ENCODE data around the gene MSS51.
"Not testable (repeated sequence)": the region's sequence is repeated elsewhere in the genome, so short reads cannot be mapped to it uniquely, and the experiment has no call there.

Gene MSS51

DNA sequence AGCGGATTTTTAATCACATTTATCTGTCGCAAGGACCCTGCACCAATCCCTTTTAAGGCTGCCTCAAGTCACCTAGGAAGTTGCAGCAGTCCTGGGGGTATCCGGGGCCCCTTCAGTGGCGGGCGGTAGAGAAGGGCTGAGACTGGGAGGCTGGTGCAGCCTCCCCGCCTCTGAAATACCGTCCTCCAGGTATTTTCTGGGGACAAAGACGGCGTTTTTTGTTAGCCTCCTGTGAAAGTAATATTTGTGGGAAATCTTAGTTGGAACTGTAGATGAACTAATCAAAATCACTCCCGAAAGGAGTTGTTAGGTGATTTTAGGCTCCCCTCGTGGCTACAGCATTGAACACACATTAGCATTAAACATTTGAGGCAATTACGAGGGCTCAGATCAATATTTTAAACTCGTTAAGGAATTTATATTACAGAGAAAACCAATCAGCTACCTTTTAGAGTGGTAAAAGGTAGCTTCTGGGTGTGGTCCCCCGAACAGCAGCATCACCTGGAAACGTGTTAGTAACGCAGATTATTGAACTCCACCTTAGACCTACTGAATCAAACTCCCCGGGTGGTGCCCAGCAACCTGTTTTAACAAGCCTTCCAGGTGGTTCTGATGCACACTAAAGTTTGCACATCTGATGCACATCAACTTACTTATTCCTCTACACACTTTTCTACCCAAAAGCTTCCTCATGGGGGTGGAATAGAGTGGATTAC lies 19.0 kb downstream of the MSS51 start:
- DNase-seq (ENCODE audit: low spot score) = no peak

- peak; percentile 98 for DNase-seq (ENCODE audit: low spot score)
These were observed 19.7 kb downstream of the MSS51 start, which contains the start of gene ANXA7 for GRCh38 chr10:73413528-73414229. TSS of gene ANXA7 (minus strand) at chr10:73414058. CDS start at chr10:73400856, 13,202 bp downstream.

- DNase-seq (ENCODE audit: low spot score) = peak; percentile 39
These were observed 20.2 kb downstream of the MSS51 start for GRCh38 chr10:73413108-73413527.

GRCh38 chr10:73410897-73411296 lies 22.5 kb downstream of the MSS51 start:
- DNase-seq (ENCODE audit: low spot score) = no peak

- no peak for DNase-seq (ENCODE audit: low spot score)
These were observed 24.3 kb downstream of the MSS51 start for GRCh38 chr10:73408978-73409521.

DNA sequence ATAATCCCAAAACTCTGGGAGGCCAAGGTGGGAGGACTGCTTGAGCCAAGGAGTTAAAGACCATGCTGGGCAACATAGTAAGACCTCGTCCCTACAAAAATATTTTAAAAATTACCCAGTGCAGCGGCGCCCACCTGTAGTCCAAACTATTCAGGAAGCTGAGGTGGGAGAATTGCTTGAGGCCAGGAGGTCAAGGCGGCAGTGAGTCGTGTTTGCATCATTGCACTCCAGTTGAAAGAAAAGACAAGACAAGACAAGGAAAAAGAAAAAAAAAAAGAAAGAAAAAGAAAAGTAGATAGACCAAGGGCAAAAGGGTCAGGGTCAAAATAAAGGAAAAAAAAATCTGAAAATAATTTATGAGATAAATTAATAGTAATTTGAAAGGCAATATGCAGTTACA lies 25.3 kb downstream of the MSS51 start:
- no peak for DNase-seq (ENCODE audit: low spot score)

DNA sequence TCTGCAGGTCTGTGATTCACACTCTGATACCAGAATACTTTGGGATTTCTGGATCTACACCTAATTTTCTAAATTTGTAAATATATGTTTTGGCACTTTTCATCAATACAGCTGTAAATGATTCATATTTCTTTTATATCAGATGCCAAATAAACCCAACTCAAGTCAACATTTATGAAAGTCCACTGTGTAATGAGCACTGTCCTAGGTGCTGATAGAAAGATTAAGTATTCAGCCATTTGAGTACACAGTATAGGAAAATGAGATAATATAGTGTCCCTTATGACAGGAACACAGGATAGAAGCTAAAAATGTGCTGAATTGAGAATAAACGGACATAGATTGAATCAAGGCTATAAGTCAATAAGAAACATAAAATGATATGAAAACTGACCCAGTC lies 25.9 kb downstream of the MSS51 start:
- DNase-seq (ENCODE audit: low spot score) = no peak

GRCh38 chr10:73406846-73407245 lies 26.5 kb downstream of the MSS51 start:
- no peak for DNase-seq (ENCODE audit: low spot score)

- DNase-seq (ENCODE audit: low spot score) = no peak
These were observed 27.8 kb downstream of the MSS51 start for GRCh38 chr10:73405556-73405955.

DNA sequence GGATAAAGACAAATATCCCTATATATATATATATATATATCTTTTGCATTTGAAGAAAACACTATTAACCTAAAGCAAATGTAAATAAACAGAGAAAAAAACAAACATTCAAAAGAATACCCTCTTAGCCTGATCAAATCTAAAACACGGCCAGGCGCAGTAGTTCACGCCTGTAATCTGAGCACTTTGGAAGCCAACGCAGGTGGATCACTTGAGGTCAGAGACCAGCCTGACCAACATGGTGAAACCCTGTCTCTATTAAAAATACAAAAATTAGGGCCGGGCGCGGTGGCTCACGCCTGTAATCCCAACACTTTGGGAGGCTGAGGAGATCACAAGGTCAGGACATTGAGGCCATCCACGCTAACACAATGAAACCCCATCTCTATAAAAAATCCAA lies 28.7 kb downstream of the MSS51 start:
- DNase-seq (ENCODE audit: low spot score) = no peak

DNA sequence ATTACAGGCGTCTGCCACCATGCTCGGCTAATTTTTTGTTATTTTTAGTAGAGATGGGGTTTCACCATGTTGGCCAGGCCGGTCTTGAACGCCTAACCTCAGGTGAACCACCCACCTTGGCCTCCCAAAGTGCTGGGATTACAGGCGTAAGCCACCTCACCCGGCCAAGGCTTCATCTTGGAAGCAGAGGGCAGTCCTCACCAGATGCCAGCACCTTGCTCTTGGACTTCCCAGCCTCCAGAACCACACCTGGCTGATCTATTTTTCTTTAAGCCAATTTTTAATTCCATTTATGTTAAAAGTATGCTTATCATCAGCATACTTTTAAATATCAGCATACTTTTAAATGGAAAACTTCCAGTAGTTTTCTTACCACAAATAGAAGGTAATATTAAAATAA lies 31.7 kb downstream of the MSS51 start:
- DNase-seq (ENCODE audit: low spot score) = no peak

DNA sequence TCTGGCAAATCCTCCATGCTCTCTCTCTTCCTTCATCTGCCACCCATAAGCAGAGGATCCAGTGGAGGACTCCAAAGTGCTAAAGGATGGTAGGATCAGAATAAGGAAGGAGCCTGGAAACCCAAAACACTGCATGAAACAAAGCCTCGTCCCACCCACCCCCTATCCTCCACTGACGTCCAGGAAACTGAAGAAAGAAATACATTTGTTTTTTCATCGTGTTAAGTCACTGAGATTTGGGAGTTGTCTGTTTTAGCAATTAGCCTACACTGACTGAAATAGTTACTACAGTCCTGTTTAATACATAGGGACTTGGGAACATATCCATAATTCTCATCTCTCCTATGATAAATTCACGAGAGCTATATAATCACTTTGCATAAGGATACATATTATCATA lies 34.3 kb downstream of the MSS51 start:
- DNase-seq (ENCODE audit: low spot score) = no peak

GRCh38 chr10:73398024-73398423 lies 35.3 kb downstream of the MSS51 start:
- no peak for DNase-seq (ENCODE audit: low spot score)

GRCh38 chr10:73394325-73394724 lies 39.0 kb downstream of the MSS51 start:
- DNase-seq (ENCODE audit: low spot score) = not testable (repeated sequence)

DNA sequence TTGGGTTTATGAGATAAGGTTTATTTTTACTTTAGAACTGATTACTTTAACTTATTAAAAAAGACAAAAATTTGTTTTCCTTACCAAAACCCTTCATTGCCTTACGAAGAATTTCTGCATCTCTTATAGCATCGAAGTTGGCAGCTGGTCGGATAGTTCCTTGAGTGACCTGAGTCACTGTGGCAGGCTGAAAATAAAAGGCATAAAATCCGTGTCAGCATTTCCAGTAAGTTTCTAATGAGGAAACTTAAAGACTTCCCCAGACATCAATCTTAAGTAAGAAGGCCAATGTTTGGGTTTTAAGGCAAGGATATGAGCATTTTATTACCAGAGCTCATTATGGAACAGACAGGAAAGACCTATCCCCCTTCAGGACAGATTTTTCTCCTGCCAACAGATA lies 45.1 kb downstream of the MSS51 start:
- no peak for DNase-seq (ENCODE audit: low spot score)

- no peak for DNase-seq (ENCODE audit: low spot score)
These were observed 46.8 kb downstream of the MSS51 start for GRCh38 chr10:73386583-73386982.

DNA sequence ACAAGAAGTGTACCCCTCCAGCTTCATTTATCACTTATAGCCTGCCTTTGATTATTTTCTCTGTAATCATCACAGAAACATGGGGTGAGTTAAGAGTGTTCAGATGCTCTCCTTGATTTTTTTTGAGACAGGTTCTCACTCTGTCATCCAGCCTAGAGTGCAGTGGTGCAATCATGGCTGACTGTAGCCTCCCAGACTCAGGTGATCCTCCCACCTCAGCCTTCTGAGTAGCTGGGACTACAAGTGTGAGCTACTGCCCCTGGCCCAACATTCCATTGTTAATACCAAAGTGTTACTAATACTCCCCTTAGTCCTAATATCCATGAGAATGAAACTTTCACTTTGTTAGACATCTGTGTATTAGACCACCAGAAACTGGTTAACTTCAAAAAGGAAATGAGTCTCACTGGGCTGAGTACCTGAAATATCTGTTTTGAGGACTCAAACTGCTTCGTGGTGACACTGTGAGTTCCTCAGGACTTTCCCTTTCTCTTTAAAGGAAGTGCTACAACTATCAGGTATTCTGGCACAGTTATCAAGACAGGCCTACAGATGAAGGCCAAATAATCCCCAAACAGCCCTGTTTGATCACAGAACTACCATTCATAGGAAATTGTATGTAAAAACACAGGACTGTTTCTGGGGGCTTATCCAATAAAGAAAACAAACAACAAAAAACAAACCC lies 54.2 kb downstream of the MSS51 start:
- no peak for DNase-seq (ENCODE audit: low spot score)

DNA sequence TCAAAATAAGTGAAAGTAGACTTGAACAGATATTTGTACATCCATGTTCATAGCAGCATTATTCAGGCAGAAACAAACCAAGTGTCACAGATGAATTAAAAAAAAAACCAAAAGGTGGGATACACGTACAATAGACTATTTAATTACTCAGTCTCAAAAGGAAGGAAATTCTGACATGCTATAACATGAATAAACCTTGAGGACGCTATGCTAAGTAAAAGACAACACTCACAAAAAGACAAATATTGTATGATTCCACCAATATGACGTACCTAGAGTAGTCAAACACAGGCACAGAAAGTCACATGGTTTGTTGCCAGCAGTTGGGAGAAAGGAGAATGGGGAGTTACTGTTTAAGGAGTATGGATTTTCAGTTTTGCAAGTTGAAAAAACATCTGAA lies 56.7 kb downstream of the MSS51 start:
- no peak for DNase-seq (ENCODE audit: low spot score)
